Thyroid gland (tissue), 4 donors: ENCODE results near the gene CREM. TPM values are rescaled to one million over a fixed set of nuclear protein-coding genes. Genes with fewer than 3 reads are reported as not detected.

Source experiments
- DNase-seq, 2 donors: peaks; one replicate each; pipeline ENCODE4 v3.0.0-alpha.2; 2019
- H3K27ac ChIP-seq, 3 donors: fragments of 200-600 bp; sonication (generic); 1 replicate in 2 of 3; 2 replicates in 1 of 3; pipeline ENCODE4 v1.5.1; 2016 to 2019; ENCODE audit warnings: mild to moderate bottlenecking in 1 of 3, moderate library complexity in 1 of 3
- H3K27me3 ChIP-seq: fragments of 200-600 bp; sonication (generic); one replicate; pipeline ENCODE4 v1.5.1; 2019
- H3K36me3 ChIP-seq, 2 donors: fragments of 200-600 bp; sonication (generic); one replicate each; pipeline ENCODE4 v1.5.1; 2016 to 2019
- H3K4me1 ChIP-seq, 2 donors: fragments of 200-600 bp; sonication (generic); one replicate each; pipeline ENCODE4 v1.5.1; 2017 to 2019
- H3K4me3 ChIP-seq, 3 donors: fragments of 200-600 bp; sonication (generic); replicated peaks in 1 of 3; 1 replicate in 2 of 3; 2 replicates in 1 of 3; pipeline ENCODE4 v1.5.1; 2016; ENCODE audit warnings: mild to moderate bottlenecking in 1 of 3
- H3K9me3 ChIP-seq: fragments of 200-600 bp; sonication (generic); one replicate; pipeline ENCODE4 v1.5.1; 2017
- POLR2A ChIP-seq, 2 donors: fragments of 450-650 bp; IDR thresholded peaks; one replicate each; pipeline ENCODE4 v1.6.1; 2017; ENCODE audit warnings: antibody characterized with exemption in 2 of 2, mild to moderate bottlenecking in 2 of 2, moderate library complexity in 1 of 2
- WGBS, 2 donors: methylation state at CpG; one replicate each; pipeline ENCODE4 v1.1.5; 2017; 5-methylcytosine and 5-hydroxymethylcytosine counted together
- intact Hi-C: fragments of 100-400 bp; cut with DNase I; formaldehyde crosslinking; loops from one replicate; pipeline ENCODE4 v1.15.1; 2023
- total RNA-seq, 4 donors: library from RNA; depleted of rRNA; stranded (reverse); fragments of >200 nt; gene quantifications; one replicate each; pipeline ENCODE4 v1.2.3, GENCODE V29; 2016
- TF ChIP-seq, protein P1 (sequence below), 6 experiments: fragments of 200-600 bp in 3 of 6; fragments of 450-650 bp in 3 of 6; sonication (generic) in 3 of 6; IDR thresholded peaks; one replicate each; pipeline ENCODE4 v1.5.1; 2016 to 2019; ENCODE audit warnings: antibody characterized with exemption in 6 of 6, mild to moderate bottlenecking in 2 of 6, inconsistent platforms in 1 of 6, moderate library complexity in 1 of 6

CREM gene
- total RNA-seq, 4 donors from 2014 or later = 39.9 to 64.4 (median 50.5) TPM

DNA sequence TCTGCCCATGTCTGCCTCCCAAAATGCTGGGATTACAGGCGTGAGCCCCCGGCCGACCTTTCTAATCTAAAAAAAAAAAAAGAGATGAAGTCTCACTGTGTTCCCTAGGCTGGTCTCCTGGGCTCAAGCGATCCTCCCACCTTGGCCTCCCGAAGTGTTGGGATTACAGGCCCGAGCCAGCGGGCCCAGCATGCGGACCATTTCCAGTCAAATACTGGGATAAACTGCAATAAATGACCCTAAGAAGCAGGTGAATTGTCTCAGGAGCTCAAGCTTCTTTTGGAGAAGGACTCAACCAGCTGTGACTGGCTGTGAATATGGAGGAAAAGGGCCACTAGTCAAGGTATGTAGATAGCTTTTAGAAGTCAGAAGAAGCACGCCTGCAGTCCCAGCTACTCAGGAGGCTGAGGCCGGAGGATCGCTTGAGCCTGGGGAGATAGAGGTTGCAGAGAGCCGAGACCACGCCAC, 550 bp upstream of the CREM start:
- H3K27ac ChIP-seq = peak overlapping the region; percentile 73 to 99 (median 98)
- TF ChIP-seq POLR2A (IDR thresholded peaks at IDR 0.05) = no peak
- TF ChIP-seq, protein P1, sequence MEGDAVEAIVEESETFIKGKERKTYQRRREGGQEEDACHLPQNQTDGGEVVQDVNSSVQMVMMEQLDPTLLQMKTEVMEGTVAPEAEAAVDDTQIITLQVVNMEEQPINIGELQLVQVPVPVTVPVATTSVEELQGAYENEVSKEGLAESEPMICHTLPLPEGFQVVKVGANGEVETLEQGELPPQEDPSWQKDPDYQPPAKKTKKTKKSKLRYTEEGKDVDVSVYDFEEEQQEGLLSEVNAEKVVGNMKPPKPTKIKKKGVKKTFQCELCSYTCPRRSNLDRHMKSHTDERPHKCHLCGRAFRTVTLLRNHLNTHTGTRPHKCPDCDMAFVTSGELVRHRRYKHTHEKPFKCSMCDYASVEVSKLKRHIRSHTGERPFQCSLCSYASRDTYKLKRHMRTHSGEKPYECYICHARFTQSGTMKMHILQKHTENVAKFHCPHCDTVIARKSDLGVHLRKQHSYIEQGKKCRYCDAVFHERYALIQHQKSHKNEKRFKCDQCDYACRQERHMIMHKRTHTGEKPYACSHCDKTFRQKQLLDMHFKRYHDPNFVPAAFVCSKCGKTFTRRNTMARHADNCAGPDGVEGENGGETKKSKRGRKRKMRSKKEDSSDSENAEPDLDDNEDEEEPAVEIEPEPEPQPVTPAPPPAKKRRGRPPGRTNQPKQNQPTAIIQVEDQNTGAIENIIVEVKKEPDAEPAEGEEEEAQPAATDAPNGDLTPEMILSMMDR (IDR thresholded peaks at IDR 0.05) = no peak
- intact Hi-C loops = loop anchor here (10.0 kb wide), 1 partner anchor 209 kb away; the partner anchor contains the start of gene CCNY
- no peaks in the 10 kb centered on the region for H3K9me3 ChIP-seq
- no peaks in the 10 kb centered on the region for H3K27me3 ChIP-seq
- DNase-seq = peak in 1 of 2 donors; percentile 11
- WGBS, 2 donors = 71 to 85% methylated on average over 12 to 13 of the region's 13 CpGs
- H3K4me3 ChIP-seq = peak overlapping the region in 2 of 3 donors; percentile 39 to 64
- H3K36me3 ChIP-seq = no peaks in the 10 kb centered on the region
- H3K4me1 ChIP-seq = peaks cover 16 to 39% of the 10 kb centered on the region in 2 donors

DNA sequence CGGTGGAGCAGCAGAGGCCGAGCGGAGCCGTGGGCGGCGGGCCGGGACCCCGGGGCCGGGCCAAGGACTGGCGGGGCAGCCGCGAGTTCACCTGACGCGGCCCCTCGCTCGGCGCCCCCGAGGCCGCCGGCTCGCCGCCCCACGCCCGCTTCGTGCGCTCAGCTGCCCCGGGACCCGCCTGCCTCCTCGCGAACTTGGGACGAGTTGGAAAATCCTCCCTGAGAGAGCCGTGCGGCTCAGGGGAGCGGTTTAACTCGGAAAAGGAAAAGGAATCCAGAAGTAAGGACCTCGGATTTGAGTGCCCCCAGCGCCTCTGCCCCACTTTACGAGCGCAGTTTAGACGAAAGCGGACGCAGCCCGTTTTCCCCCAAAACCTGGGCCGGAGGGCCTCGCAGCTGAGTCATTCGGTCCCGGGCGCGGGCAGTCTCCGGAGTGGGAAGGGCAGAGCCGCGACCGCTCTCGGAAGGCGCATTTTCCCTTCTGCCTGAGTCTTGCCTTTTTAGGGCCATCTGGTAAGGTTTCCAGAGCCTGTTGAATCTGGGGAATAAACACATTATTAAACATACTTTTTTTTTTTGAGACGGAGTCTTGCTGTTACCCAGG, 744 bp downstream of the CREM start:
- peak; percentile 56 to 67 for DNase-seq
- TF ChIP-seq POLR2A (IDR thresholded peaks at IDR 0.05) = no peak
- TF ChIP-seq, protein P1 (IDR thresholded peaks at IDR 0.05) = no peak
- 0 to 1% methylated on average over 16 to 22 of the region's 56 CpGs for WGBS, 2 donors
- Histone ChIP-seq H3K36me3 (no peaks in the 10 kb centered on the region), H3K4me3 (peak overlapping the region; percentile 64 to 96 (median 80)), H3K4me1 (peaks cover 19 to 39% of the 10 kb centered on the region in 2 donors), H3K27me3 (no peaks in the 10 kb centered on the region), H3K27ac (peak overlapping the region; percentile 98 to 99 (median 99)), H3K9me3 (no peaks in the 10 kb centered on the region)
- intact Hi-C loops = loop anchor here (10.0 kb wide), 1 partner anchor 207 kb away; the partner anchor contains the start of gene CCNY

DNA sequence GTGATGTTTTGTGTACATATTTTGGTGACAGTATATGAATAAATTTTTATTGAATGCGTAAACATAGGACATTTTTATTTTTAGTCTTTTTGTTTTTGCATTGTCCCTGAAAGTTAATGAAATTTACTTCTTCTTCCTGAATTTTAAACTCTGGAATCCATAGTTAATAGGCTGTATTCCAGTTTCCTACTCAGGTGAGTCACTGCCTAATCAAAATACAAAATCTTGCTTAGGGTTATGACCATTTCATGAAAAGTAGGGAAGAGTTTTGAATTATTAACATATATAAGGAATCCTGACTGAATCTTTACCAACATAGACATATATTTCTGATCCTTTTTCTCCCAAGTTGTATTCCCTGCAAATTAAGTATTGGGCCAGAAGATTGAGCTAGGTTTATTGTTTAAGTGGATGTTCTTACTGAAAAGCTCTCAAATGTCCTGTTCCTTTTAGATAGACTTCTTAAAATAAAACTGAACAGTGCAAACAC, 2.6 kb downstream of the CREM start:
- intact Hi-C loops = loop anchor here (10.0 kb wide), 1 partner anchor 206 kb away; the partner anchor contains the start of gene CCNY
- TF ChIP-seq, protein P1 (IDR thresholded peaks at IDR 0.05) = no peak
- TF ChIP-seq POLR2A (IDR thresholded peaks at IDR 0.05) = no peak
- Histone ChIP-seq H3K27ac (peak overlapping the region in 2 of 3 donors; percentile 18 to 21), H3K4me3 (no peak overlapping the region), H3K4me1 (peaks cover 19 to 39% of the 10 kb centered on the region in 2 donors), H3K36me3 (no peaks in the 10 kb centered on the region), H3K27me3 (no peaks in the 10 kb centered on the region), H3K9me3 (no peaks in the 10 kb centered on the region)
- no peak for DNase-seq
- WGBS, 2 donors = 96 to 98% methylated on average over 1 of the region's 1 CpG

DNA sequence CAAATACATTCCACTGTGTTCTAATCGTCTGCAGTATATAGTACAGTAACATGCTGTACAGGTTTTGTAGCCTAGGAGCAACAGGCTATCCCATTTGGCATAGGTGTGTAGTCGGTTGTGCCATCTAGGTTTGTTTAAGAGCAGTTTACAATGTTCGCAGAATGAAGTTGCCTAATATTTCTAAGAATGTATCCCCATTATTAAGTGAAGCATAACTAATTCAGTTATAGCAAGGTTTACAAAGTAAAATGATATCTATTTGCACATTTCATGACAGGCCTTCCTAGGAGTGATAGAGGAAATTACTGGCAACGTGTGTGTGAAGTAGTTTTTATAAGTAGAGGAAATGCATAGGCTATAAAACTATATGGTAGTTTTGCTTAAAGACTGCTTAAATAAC, 4.0 kb downstream of the CREM start:
- H3K27ac ChIP-seq = peak overlapping the region in 2 of 3 donors; percentile 6 to 37
- no peak overlapping the region for H3K4me3 ChIP-seq
- TF ChIP-seq POLR2A (IDR thresholded peaks at IDR 0.05) = no peak
- TF ChIP-seq, protein P1 (IDR thresholded peaks at IDR 0.05) = no peak
- no peaks in the 10 kb centered on the region for H3K27me3 ChIP-seq
- no peak for DNase-seq
- intact Hi-C loops = no loop called here
- H3K9me3 ChIP-seq = no peaks in the 10 kb centered on the region
- H3K36me3 ChIP-seq = no peaks in the 10 kb centered on the region
- peaks cover 19 to 39% of the 10 kb centered on the region in 2 donors for H3K4me1 ChIP-seq
- 44 to 57% methylated on average over 4 of the region's 4 CpGs for WGBS, 2 donors

DNA sequence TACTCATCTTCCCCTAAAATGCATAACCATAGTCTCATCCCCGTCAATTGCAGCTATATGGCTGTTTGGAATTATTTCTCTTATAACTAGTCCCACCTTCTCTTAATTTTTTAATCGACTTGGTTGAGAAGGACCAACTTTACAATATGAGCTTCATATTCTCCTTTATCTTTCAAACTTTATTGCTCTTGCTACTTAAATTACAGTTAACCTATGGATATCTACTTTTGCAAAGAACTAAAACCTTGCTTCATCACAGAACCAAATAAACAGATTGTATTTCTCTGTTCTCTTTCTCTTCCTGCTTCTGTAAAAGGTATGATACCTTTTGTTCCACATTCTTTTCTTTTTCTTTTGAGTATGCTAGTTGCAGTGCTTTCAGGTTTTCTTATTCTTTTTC, 6.1 kb downstream of the CREM start:
- Histone ChIP-seq H3K36me3 (no peaks in the 10 kb centered on the region), H3K27me3 (no peaks in the 10 kb centered on the region), H3K4me3 (no peak overlapping the region), H3K9me3 (no peaks in the 10 kb centered on the region), H3K4me1 (peaks cover 19 to 32% of the 10 kb centered on the region in 2 donors), H3K27ac (no peak overlapping the region)
- TF ChIP-seq POLR2A (IDR thresholded peaks at IDR 0.05) = no peak
- TF ChIP-seq, protein P1 (IDR thresholded peaks at IDR 0.05) = no peak
- DNase-seq = no peak
- WGBS, 2 donors = 94 to 97% methylated on average over 2 of the region's 2 CpGs
- intact Hi-C loops = no loop called here
